Activated CD4-positive, alpha-beta T cell treated with anti-CD3 and anti-CD28 coated beads, Interleukin-10, Interleukin-2, amounts not matched to agents 100 ng/mL and 50 ng/mL, durations not matched to agents 16 hours and 8 hours (primary cell): ENCODE data around the gene SYNJ2.

Experiments used
- DNase-seq: peaks from one replicate; pipeline ENCODE4 v3.0.0-alpha.2; 2020

SYNJ2 gene

DNA sequence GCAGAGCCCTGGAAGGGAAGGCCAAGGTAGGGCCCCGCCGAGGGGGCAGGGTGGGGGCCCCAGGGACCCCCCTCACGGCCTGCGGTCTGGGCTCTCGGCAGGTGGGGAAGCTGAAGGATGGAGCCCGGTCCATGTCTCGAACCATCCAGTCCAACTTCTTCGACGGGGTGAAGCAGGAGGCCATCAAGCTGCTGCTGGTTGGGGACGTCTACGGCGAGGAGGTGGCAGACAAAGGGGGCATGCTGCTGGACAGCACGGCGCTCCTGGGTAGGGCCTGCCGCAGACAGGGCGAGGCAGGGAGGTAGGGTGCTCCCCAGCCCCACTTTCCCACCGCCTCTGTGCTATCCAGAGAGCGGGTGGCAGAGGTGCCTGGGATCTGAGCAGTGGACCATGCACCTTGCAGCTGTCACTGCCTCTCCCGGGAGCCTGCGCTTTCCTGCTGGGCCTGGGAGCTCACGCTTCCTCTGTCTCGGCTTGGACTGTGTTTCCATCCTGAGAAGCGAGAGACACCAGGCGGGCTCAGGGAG is 83.1 kb downstream of the SYNJ2 start:
- no peak for DNase-seq

DNA sequence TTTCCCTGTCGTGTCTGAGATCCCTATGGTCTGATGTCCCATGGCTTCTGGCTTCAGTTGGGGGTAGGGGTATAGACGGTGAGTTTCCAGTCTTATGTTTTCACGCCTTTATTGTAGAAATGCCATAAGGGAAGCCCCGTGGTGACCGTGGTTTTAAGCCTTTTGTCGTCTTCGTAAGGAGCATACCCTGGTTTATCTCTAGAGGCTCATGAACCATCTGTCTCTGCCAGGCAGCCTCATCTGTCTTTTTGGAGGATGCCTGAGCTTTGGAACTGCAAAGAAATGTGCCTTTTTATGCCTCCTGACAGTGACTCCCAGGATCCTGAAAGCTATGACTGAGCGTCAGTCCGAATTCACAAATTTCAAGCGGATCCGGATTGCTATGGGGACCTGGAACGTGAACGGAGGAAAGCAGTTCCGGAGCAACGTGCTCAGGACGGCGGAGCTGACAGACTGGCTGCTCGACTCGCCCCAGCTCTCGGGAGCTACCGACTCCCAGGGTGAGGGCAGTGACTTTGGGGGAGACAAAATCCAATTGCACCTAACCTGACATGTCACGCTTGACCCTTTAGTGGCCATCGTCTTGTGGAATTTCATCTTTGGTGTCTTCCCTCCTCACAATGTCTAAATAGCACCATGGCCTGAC is 84.6 kb downstream of the SYNJ2 start:
- no peak for DNase-seq

DNA sequence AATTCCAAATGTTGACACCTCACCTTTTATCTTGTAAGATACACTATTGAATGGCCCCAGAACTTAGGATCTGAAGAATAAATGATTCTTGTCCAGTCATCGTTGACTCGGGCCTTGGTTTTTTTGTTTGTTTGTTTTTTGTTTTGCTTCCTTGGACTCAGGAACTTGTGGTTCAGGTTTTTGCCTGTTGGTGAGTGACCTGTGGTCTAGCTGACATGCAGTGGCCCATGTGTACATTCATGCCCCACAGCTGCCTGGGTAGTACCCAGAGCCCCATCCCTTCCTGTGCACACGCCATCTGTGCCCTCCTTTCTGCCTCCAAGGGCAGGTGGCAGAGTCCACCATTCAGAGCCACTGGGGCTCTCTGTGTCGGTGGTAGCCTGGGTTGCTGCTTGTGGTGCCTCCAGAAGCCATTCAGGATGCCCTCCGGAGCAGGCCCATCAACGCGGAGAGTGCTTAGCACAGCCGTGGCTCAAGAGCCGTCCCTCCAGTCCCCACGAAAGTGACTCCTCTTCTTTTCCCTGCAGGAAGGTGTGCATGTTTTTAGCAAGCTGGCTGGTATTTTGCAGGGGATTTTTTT is 85.9 kb downstream of the SYNJ2 start:
- DNase-seq: no peak

DNA sequence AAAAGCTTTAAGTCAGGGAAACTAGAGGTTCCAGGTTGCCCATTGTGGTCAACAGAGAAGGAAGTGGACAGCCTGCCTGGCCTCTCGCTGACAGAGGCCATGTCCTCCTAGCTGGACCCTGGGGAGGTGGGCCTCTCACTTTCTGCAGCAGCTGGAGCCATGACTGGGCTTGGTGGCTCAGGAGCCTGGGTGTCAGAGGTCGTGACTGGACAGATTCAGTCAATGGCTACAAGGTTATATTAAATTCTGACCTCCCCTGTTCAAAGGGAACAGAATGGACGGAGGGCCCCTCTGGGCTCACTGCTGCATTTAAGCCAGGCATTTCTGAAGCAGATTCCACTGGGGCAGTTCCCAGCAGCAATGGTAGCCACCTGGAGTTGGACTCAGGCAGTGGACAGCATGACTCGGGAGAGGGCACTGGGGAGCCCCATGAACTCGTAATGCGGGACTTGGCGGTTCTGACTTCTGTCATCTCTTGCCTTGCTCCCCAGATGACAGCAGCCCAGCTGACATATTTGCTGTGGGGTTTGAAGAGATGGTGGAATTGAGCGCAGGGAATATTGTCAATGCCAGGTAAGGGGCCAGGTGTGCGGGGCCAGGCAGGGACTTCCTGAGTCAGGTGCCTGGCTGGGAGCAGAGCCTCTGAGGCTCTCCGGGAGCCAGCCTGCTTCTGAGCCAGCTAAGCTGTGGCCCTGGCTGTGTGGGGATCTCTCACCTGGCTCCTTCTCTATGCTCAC is 86.7 kb downstream of the SYNJ2 start:
- no peak for DNase-seq

DNA sequence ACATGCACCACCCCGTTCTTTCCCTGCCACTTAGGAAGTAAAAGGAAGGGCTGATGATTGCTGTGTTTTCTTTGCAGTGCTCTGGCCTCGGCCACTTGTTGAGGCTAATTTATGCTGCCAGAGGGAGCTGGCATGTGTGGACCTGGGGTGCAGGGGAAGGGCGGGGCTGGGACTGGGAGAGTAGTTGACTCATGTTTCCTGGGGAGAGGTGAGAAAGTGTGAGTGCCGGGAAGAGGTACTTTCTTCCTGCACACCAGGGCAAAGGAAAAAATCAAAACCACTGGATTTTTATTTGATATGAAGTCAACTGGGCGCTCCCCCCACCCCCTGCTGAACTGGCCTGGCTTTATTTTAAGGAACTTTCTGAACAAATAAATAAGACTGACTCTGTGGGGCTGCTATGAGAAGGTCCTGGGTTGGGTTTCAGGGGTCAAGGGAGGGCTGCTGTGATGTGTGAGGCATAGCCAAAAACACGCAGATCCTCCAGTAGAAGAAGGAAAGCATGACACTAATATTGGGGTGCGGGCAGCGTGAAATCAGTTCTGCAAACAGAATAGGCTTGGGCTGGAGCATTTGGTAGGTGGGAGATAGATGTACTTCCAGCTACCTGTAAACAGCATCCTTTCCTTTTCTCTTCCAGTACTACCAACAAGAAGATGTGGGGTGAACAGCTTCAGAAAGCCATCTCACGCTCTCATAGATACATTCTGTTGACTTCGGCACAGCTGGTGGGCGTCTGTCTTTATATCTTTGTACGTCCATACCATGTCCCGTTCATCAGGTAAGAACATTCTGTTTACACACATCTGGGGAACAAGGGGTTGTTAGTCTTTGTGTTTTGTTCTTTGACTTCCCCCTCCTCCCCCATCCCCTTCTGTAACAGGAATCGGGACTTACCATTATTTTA is 87.5 kb downstream of the SYNJ2 start:
- DNase-seq: peak; percentile 65

DNA sequence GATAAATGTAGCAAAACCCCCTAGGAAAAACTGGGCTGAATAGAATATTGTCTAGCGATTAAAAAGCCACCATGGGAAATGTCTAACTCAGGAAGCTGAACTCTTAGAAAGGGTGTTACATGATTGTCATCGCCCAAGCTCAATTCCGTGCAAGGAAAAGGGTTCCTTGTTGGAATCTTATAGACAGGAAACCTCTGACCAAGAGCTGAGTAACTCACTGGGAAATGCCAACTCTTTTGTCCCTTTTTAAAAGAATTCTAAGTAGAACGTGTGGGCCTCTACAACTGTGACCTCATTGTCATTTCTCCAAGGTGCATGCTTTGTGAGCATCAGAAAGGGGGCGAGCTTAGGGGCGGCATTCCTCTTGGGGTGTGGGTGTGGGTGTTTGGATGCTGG is 88.1 kb downstream of the SYNJ2 start:
- DNase-seq: no peak

DNA sequence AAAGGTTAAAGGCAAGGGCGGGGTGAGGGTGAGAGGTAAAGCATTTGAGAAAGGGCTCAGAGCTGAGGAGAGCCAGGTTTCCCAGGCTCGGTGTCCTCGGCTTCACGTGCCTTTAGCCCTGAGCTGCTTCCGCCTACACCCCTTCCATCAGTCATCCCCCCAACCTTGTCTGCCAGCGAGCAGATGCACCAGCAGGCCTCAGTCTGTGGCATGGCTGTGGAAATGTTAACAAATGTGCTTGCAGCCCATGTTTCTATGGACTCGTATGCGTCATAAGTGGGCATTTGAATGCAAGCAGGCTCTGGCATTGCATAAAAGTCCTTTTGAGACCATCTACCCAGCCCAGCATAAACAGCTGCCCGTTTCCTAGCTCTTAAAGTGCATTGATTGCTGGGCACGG is 88.8 kb downstream of the SYNJ2 start:
- DNase-seq: no peak

DNA sequence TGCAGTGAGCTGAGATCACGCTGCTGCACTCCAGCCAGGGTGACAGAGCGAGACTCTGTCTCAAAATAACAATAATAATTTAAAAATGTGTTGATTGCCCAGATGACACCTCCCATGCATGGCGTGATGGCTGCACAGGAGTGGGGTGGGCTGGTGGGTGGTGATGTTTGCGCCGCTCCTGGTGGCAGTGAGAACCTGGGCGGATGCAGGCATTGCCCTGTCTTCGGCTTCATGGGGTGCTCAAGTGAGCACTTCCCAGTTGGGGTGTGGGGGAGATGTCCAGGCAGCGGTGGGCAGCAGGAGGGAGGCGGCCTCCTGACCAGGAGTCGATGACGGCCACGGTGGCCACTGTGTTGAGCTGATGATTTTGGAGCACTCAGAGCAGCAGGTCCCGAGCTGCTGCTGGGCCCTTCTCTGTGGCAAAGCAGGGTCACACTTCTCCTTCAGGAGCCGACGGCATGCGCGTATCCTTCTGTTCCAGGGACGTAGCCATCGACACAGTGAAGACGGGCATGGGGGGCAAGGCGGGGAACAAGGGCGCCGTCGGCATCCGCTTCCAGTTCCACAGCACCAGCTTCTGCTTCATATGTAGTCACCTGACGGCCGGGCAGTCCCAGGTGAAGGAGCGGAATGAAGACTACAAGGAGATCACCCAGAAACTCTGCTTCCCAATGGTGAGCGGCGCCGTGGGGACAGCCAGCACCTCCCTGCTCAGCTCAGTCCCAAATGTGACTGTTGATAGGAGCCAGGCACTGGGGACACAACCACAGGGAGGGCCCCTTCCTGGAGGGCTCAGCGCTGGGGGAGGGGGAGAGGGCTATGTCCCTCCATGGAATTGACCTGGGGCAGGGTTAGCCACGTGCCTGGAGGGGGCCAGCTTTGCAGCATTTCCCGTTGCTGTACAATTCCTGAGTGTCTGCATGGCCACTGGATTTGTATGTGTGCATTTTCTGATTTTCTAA is 89.7 kb downstream of the SYNJ2 start:
- no peak for DNase-seq

DNA sequence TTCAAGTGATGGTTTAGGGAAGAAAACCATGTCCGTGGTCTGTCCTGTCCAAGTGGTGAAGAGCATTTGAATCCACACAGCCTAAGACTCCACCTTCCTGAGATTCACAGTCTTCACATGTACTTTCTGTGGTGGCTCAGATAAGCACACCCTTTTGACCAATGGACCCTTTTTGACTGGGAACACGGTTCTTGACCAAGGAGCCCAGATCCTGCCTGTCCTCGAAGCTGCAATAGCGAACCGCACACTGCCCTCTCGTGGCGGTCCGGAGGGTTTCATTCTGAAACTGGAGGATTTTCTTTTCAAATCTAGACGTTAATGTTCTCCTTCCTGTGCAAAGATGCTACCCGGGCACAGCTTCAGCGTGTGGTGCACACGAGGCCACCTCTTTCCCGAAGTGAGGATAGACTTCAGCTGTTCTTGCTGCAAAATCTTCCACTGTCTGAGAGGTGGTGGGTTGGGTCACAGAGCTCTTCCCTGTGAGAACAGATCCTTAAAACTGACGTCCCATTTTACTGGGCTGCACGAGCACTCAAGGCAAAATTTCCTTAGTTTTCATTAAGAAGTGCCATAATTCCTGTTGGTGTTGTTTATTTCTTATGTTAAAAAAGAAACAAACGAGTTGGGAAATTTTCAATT is 90.5 kb downstream of the SYNJ2 start:
- DNase-seq: peak; percentile 82

DNA sequence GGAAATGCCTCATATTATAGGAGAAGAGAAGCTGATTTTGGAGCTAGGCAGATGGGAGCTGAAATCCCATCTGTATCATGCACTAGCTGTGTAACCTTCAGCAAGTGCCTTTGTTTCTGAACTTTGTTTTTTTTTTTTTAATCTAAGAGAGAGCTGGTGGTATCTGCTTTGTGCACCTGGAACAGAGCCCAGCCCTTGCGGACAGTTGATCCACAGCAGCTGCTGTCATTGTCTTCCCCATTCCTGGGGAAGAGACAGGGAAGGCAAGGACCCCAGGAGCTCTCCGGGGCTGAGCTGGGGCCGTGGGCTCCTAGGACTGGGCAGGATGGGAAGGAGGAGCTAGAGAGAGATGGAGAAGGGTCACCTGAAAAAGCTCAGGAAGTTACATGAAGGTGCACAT is 92.1 kb downstream of the SYNJ2 start:
- DNase-seq: no peak

DNA sequence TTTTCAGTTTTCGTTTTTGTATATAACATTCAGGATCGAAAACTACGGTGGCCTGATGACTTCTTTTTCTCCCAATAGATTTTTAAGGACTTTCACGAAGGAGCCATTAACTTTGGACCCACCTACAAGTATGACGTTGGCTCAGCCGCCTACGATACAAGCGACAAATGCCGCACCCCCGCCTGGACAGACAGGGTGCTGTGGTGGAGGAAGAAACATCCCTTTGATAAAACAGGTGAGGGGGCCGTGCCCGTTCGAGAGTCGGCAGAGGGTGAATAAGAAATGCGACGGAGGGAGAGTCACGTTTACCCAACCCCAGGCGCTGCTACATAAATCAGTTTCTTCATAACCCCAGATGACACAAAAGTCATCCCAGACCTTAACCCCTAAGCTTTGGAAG is 94.9 kb downstream of the SYNJ2 start:
- DNase-seq: no peak

DNA sequence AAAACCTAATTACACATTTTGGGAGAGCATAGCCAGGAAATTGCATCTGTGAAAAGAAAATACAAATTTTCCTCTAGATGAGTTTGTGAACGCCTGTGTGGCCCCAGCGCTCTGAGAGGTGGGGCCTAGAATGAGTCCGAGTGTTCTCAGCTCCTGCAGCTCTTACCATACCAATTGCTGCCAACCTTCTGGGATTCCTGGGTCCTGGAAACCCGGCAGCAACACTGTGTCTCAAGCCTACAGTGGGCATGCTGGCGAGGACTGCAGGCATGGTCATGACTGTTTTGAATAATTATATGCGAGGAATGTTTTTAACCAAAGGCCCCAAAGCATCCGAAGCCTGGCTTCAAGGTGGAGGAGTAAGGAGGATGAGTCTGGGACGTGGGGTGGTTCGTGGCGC is 96.0 kb downstream of the SYNJ2 start:
- DNase-seq: no peak

DNA sequence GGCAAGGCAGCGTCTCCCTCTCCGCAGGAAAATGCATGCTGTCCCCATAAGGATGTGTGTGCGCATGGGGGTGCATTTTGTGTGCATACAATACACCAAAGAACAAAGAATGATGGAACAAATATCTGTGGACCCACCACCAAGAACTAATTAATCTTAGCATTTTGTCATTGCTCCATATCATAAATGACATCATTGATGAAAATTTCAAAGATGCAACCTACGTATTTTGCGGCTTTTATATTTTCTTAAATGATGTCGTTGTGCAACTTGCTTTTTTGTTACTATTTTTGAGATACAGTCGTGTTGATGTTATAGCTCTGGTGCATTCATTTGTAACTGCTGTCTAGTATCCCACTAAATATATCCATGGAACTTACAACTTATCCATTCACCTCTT is 96.7 kb downstream of the SYNJ2 start:
- no peak for DNase-seq

DNA sequence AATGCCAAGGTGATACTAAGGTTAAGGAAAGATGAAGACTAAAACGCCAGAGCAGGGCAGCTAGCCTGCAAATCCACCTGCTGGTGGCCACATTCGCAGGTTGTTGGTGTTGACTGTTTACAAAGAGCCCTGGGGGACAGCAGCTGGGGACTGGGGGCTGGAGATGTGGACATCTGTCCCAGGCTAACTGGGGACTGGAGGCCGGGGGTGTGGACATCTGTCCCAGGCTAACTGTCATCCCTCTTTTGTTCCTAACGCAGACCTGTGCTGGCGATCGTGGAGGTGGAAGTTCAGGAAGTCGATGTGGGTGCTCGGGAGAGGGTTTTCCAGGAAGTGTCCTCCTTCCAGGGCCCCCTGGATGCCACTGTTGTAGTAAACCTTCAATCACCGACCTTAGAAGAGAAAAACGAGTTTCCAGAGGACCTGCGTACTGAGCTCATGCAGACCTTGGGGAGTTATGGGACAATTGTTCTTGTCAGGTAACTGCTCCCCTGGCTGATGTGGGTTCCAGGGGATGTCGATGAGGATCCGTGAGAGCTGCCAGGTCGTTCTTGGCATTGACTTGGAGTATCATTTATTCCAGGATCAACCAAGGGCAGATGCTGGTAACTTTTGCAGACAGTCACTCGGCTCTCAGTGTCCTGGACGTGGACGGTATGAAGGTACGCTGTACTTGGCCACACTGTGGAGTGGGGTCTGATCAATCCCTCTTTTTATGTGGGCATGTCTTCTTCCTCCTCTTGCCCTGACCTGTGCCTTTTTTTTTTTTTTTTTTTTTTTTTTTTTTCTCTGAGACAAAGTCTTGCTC is 99.4 kb downstream of the SYNJ2 start:
- DNase-seq: no peak

DNA sequence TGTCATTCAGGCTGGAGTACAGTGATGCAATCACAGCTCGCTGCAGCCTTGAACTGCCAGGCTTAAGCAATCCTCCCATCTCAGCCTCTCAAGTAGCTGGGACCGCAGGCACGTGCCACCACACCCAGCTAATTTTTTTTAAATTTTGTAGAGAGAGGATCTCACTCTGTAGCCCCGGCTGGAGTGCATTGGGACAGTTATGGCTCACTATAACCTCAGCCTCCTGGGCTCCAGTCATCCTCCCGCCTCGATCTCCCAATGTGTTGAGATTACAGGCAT is 99.9 kb downstream of the SYNJ2 start:
- no peak for DNase-seq

DNA sequence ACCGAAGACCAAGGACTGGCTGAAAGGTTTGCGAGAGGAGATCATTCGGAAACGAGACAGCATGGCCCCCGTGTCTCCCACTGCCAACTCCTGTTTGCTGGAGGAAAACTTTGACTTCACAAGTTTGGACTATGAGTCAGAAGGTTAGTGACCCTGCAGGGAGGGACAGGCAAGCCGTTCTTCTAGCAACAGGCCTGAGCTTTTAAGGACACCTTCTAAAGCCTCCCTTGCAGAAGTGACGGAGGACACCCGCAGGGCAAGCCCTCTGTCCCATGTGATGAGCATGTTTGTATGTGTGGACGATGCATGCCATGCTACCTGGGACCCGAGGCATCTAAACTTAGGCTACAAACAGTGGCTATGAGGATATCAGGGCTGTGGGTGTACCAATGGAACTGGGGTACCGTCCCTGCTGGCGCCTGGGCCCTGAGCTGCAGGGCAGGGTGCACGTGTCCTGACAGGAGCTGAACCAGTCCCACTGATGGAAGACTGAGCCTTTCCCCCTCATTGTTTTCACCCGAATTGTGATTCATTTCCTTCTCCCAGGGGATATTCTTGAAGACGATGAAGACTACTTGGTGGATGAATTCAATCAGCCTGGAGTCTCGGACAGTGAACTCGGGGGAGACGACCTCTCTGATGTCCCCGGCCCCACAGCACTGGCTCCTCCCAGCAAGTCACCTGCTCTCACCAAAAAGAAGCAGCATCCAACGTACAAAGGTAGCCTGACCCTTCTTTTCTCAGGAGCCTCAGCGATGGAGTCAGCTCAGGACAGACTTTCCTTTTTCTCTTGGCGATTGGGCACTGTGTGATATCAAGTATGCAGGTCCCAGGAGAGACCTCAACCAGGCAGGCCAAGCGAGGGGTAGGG is 102.0 kb downstream of the SYNJ2 start:
- DNase-seq: no peak

DNA sequence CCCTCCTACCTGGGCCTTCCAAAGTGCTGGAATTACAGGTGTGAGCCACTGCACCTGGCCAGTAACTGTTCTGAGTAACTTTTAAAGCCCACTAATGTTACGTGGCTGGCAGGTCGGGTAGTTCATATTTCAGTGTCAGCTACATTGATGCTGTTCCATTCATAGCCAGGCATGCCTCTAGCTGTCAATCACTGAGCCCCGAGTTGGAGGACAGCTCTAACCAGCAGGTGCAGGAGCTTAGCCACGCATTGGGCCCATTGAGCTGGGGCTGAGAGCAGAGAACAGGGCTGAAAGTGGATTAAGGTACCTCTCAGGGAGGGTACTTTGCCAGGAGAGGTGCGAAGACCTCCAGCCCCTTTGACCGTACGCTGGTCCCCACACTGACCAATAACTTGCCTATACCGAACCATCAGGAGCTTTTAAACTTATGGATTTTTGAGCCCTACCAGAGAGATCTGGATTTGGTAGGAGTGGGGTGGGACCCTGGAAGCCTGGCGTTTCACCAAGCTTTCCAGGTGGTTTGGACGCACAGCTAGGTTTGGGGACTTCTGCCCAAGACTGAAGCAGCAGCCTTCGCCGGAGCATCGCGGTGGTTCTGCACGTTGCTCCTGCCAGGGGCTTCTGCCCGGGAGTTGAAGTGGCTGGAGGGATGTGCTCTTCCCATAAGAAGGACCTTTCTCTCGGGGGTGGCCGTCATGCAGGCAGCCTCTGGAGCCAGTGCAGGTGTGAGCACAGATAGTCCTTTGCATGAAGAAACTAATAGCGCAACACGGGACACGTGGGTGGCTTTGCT is 103.8 kb downstream of the SYNJ2 start:
- no peak for DNase-seq

DNA sequence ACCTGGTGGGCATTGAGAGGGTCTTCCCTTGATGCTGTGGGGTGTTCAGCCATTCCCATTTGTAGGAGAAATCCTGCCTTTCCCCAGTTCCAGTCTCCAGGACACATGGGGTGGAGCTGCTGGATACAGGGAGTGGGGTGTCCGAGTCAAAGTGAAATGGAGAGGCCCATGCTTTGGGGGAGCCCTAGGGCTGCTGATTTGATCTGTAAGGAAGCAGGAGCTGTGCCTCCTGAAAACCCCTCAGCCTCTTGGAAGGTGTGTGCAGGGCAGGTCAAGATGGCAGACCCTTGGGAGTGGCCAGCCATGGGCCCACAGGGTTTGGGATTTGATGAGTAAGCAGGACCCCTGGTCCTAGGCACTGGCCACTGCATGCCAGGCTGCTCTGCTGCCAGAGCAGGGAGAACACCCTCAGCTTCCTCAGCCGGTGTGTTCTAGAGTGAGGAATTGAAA is 104.4 kb downstream of the SYNJ2 start:
- DNase-seq: no peak
